DND-41 (cell line): ENCODE results near the gene TBC1D5.

Source experiments
- CTCF ChIP-seq: IDR thresholded peaks from 2 replicates; pipeline ENCODE4 v1.5.1; 2012; ENCODE audit warnings: borderline replicate concordance, low read length, moderate library complexity, mild to moderate bottlenecking; ENCODE audit not compliant: poor library complexity, severe bottlenecking; ENCODE audit errors: extremely low read depth
- EZH2 ChIP-seq: IDR thresholded peaks from 3 replicates; pipeline ENCODE4 v1.6.1; 2012; ENCODE audit warnings: borderline replicate concordance, low read depth, mild to moderate bottlenecking, moderate library complexity, low read length, inconsistent platforms; ENCODE audit not compliant: severe bottlenecking

- TF ChIP-seq CTCF = no peak
- TF ChIP-seq EZH2 = no peak
These were observed 623.0 kb downstream of the TBC1D5 start for GRCh38 chr3:17119201-17120072.
